SK-N-SH (cell line): ENCODE data around the gene TCF12. TPM values are rescaled to one million over a fixed set of nuclear protein-coding genes. Genes with fewer than 3 reads are reported as not detected.
A peak's percentile ranks its signal among the peaks of the same experiment; 100 is the strongest.

Source experiments
- CTCF ChIA-PET: fragments of 300-600, 350-600 bp; formaldehyde crosslinking; extraction: SDS; loops from one replicate; lab custom pipeline; 2021; lab: Yijun Ruan, JAX
- POLR2A ChIA-PET: fragments of 350-600 bp; sonication (Branson Sonifier 250); formaldehyde crosslinking; extraction: SDS; loops from one replicate; lab custom pipeline; 2020; ENCODE audit warnings: antibody characterized with exemption, inconsistent platforms; lab: Yijun Ruan, JAX
- DNase-seq: peaks from one replicate; pipeline ENCODE4 v3.0.0; 2012
- H2AFZ ChIP-seq: fragments of 200-600 bp; sonication (generic); 2 replicates; pipeline ENCODE4 v1.8.1; 2016; ENCODE audit warnings: antibody characterized with exemption, mild to moderate bottlenecking, low read depth
- H3F3A ChIP-seq: fragments of 200-600 bp; sonication (generic); replicated peaks from 2 replicates; pipeline ENCODE3; 2016; ENCODE audit warnings: antibody characterized with exemption, mild to moderate bottlenecking; ENCODE audit not compliant: insufficient read depth
- H3K27ac ChIP-seq, 2 experiments: fragments of 200-500 bp in 1 of 2; fragments of 200-600 bp in 1 of 2; sonication (Bioruptor generic) in 1 of 2; sonication (generic), shearing (Covaris generic) in 1 of 2; 2 replicates each; pipeline versions ENCODE4 v1.5.1 to v1.6.1; 2014 to 2016; ENCODE audit warnings: low read depth in 2 of 2, inconsistent platforms in 1 of 2, low read length in 1 of 2, mild to moderate bottlenecking in 1 of 2, mixed read lengths in 1 of 2
- H3K27me3 ChIP-seq: fragments of 200-600 bp; sonication (generic), shearing (Covaris generic); 2 replicates; pipeline ENCODE4 v1.6.1; 2016; ENCODE audit warnings: mixed run types; ENCODE audit not compliant: insufficient read depth
- H3K36me3 ChIP-seq, 2 experiments: fragments of 200-500 bp in 1 of 2; fragments of 200-600 bp in 1 of 2; sonication (Bioruptor generic) in 1 of 2; sonication (generic) in 1 of 2; replicated peaks in 1 of 2; 2 replicates each; pipeline versions ENCODE3 to v1.5.1; 2014 to 2016; ENCODE audit warnings: low read length in 1 of 2, mild to moderate bottlenecking in 1 of 2; ENCODE audit not compliant: insufficient read depth in 2 of 2, control insufficient read depth in 1 of 2
- H3K4me1 ChIP-seq, 2 experiments: fragments of 200-500 bp in 1 of 2; fragments of 200-600 bp in 1 of 2; sonication (Bioruptor generic) in 1 of 2; sonication (generic), shearing (Covaris generic) in 1 of 2; 2 replicates each; pipeline versions ENCODE4 v1.5.1 to v1.6.1; 2014 to 2016; ENCODE audit warnings: low read depth in 1 of 2, low read length in 1 of 2, mixed run types in 1 of 2; ENCODE audit not compliant: insufficient read depth in 2 of 2, control insufficient read depth in 1 of 2
- H3K4me2 ChIP-seq: fragments of 200-600 bp; sonication (generic), shearing (Covaris generic); 2 replicates; pipeline ENCODE4 v1.6.1; 2017; ENCODE audit warnings: mixed run types
- H3K4me3 ChIP-seq, 2 experiments: fragments of 200-500 bp in 1 of 2; fragments of 200-600 bp in 1 of 2; sonication (Bioruptor generic) in 1 of 2; sonication (generic), shearing (Covaris generic) in 1 of 2; 2 replicates each; pipeline versions ENCODE4 v1.5.1 to v1.8.1; 2014 to 2016; ENCODE audit warnings: low read depth in 2 of 2, inconsistent platforms in 1 of 2, low read length in 1 of 2, mild to moderate bottlenecking in 1 of 2, mixed read lengths in 1 of 2, moderate library complexity in 1 of 2
- H3K79me2 ChIP-seq: fragments of 200-600 bp; sonication (generic); 2 replicates; pipeline ENCODE4 v1.8.1; 2017; ENCODE audit warnings: mild to moderate bottlenecking; ENCODE audit not compliant: insufficient read depth
- H3K9ac ChIP-seq: fragments of 200-600 bp; sonication (generic); 2 replicates; pipeline ENCODE4 v1.6.1; 2017; ENCODE audit warnings: mixed run types
- H3K9me2 ChIP-seq: fragments of 200-600 bp; sonication (generic); 2 replicates; pipeline ENCODE4 v1.6.1; 2017; ENCODE audit warnings: mixed run types
- H3K9me3 ChIP-seq: fragments of 200-600 bp; sonication (generic); 2 replicates; pipeline ENCODE4 v1.6.1; 2017; ENCODE audit warnings: mixed run types, mild to moderate bottlenecking, moderate library complexity
- H4K20me1 ChIP-seq: fragments of 200-600 bp; sonication (generic); 2 replicates; pipeline ENCODE4 v1.6.1; 2017; ENCODE audit warnings: mild to moderate bottlenecking, mixed run types; ENCODE audit not compliant: insufficient read depth
- CHD2 ChIP-seq: fragments of 150-350 bp; IDR thresholded peaks from 2 replicates; pipeline ENCODE4 v1.6.1; 2018; ENCODE audit warnings: low read length; ENCODE audit not compliant: partially characterized antibody
- CTCF ChIP-seq: fragments of 200-600 bp; sonication (generic); IDR thresholded peaks from 2 replicates; pipeline ENCODE4 v1.6.1; 2017; ENCODE audit warnings: antibody characterized with exemption, mild to moderate bottlenecking, moderate library complexity
- ELF1 ChIP-seq: IDR thresholded peaks from 2 replicates; pipeline ENCODE4 v1.4.0; 2012
- EZH2phosphoT487 ChIP-seq: fragments of 200-600 bp; sonication (generic); IDR thresholded peaks from 2 replicates; pipeline ENCODE4 v1.6.1; 2017; ENCODE audit warnings: low read depth, mixed run types, mild to moderate bottlenecking, antibody characterized with exemption, moderate library complexity, borderline replicate concordance
- FOXJ3 ChIP-seq: sonication (generic); formaldehyde crosslinking; IDR thresholded peaks from 2 replicates; pipeline ENCODE4 v1.5.1; 2020; ENCODE audit warnings: mild to moderate bottlenecking, missing genetic modification reagents
- FOXM1 ChIP-seq: IDR thresholded peaks from 2 replicates; pipeline ENCODE4 v1.4.0; 2012; ENCODE audit warnings: low read depth, mild to moderate bottlenecking
- GABPA ChIP-seq: IDR thresholded peaks from 2 replicates; pipeline ENCODE4 v1.4.0; 2012; ENCODE audit warnings: low read depth, mild to moderate bottlenecking
- GATA2 ChIP-seq: sonication (generic); formaldehyde crosslinking; IDR thresholded peaks from 2 replicates; pipeline ENCODE4 v1.5.0; 2020; ENCODE audit warnings: mild to moderate bottlenecking, missing genetic modification reagents
- IRF3 ChIP-seq: fragments of 150-350 bp; IDR thresholded peaks from 2 replicates; pipeline ENCODE4 v1.6.1; 2016; ENCODE audit warnings: mild to moderate bottlenecking, low read depth, low read length
- JUND ChIP-seq: IDR thresholded peaks from 2 replicates; pipeline ENCODE4 v1.4.0; 2012
- MXI1 ChIP-seq: IDR thresholded peaks from 2 replicates; pipeline ENCODE4 v1.6.1; 2012; ENCODE audit warnings: mild to moderate bottlenecking, low read depth, low read length, improper control_type of control experiment
- NFIC ChIP-seq: IDR thresholded peaks from 2 replicates; pipeline ENCODE4 v1.4.0; 2012; ENCODE audit warnings: borderline replicate concordance
- NRF1 ChIP-seq: IDR thresholded peaks from 2 replicates; pipeline ENCODE4 v1.6.1; 2012; ENCODE audit warnings: low read depth, mild to moderate bottlenecking, low read length
- POLR2AphosphoS5 ChIP-seq: IDR thresholded peaks from 2 replicates; pipeline ENCODE4 v1.6.1; 2012; ENCODE audit warnings: low read depth, low read length
- RAD21 ChIP-seq: IDR thresholded peaks from 2 replicates; pipeline ENCODE4 v1.6.1; 2012; ENCODE audit warnings: mild to moderate bottlenecking, low read length
- RCOR1 ChIP-seq: fragments of 150-350 bp; IDR thresholded peaks from 2 replicates; pipeline ENCODE4 v1.6.1; 2017; ENCODE audit warnings: antibody characterized with exemption, low read length
- RFX5 ChIP-seq: IDR thresholded peaks from 2 replicates; pipeline ENCODE4 v1.6.1; 2012; ENCODE audit warnings: mild to moderate bottlenecking, improper control_type of control experiment, low read length
- RXRA ChIP-seq: IDR thresholded peaks from 2 replicates; pipeline ENCODE4 v1.4.0; 2012; ENCODE audit warnings: low read depth, mild to moderate bottlenecking, borderline replicate concordance
- SIN3A ChIP-seq: IDR thresholded peaks from 2 replicates; pipeline ENCODE4 v1.6.1; 2012; ENCODE audit warnings: low read depth, mild to moderate bottlenecking, low read length, moderate library complexity, borderline replicate concordance
- SMC3 ChIP-seq: IDR thresholded peaks from 2 replicates; pipeline ENCODE4 v1.6.1; 2012; ENCODE audit warnings: low read depth, low read length, improper control_type of control experiment
- TAF1 ChIP-seq: IDR thresholded peaks from 2 replicates; pipeline ENCODE4 v1.6.1; 2012; ENCODE audit warnings: low read depth, mild to moderate bottlenecking, low read length, moderate library complexity, borderline replicate concordance
- TCF12 ChIP-seq: IDR thresholded peaks from 2 replicates; pipeline ENCODE4 v1.4.0; 2012
- USF2 ChIP-seq: fragments of 150-350 bp; IDR thresholded peaks from 2 replicates; pipeline ENCODE4 v1.6.1; 2017; ENCODE audit warnings: antibody characterized with exemption, low read length, low read depth, borderline replicate concordance
- YY1 ChIP-seq: IDR thresholded peaks from 2 replicates; pipeline ENCODE4 v1.4.0; 2012; ENCODE audit warnings: low read depth, mild to moderate bottlenecking
- WGBS: methylation state at CpG from one replicate; pipeline ENCODE4 v1.1.6; 2017; ENCODE audit warnings: low lambda C conversion rate; 5-methylcytosine and 5-hydroxymethylcytosine counted together
- polyA plus RNA-seq, 3 experiments: library from polyadenylated mRNA; depleted of rRNA; stranded (reverse); fragments of >200 nt; gene quantifications; 2 replicates each; pipeline ENCODE4 v1.2.3, GENCODE V29; 2012

The TCF12 gene
- polyA plus RNA-seq, 1 of the 3 experiments (the other 2 are of a cell fraction), result 49.6 TPM

GRCh38 chr15:57227166-57227565 is 308.7 kb downstream of the TCF12 start:
- H3K4me3 ChIP-seq, result no peak overlapping the region
- no peak overlapping the region for H2AFZ ChIP-seq
- H3K27ac ChIP-seq, result peak overlapping the region; percentile 42 to 91; a peak in 3 of 4 replicates
- no peaks in the 10 kb centered on the region for H3K27me3 ChIP-seq
- H3K9me2 ChIP-seq, result no peaks in the 10 kb centered on the region
- TF ChIP-seq SIN3A (no peak), SMC3 (no peak), FOXM1 (no peak), TAF1 (no peak), USF2 (no peak), IRF3 (no peak), TCF12 (no peak), CTCF (no peak), FOXJ3 (CRISPR knock-in tag) (no peak), CHD2 (no peak), ELF1 (no peak), NFIC (no peak), GABPA (no peak)
- H3K9ac ChIP-seq, result no peak overlapping the region
- H3K79me2 ChIP-seq, result peaks cover 93% of the 10 kb centered on the region
- peaks cover 37 to 44% of the 10 kb centered on the region in 2 experiments; a peak in 3 of 4 replicates for H3K4me1 ChIP-seq
- peaks cover 21% of the 10 kb centered on the region for H3F3A ChIP-seq
- no peak for DNase-seq
- no peaks in the 10 kb centered on the region for H3K9me3 ChIP-seq
- ChIA-PET POLR2A (interaction anchor here (0.6 kb wide), 1 partner anchor 20 kb away, joined by 3 read pairs; no protein-coding TSS in a partner anchor), CTCF (interaction anchor here (1.0 to 2.0 kb wide), 3 partner anchors 8 to 89 kb away, joined by 3 to 7 read pairs (median 3); no protein-coding TSS in a partner anchor)
- peaks cover 55% of the 10 kb centered on the region for H4K20me1 ChIP-seq
- 79% methylated on average over 3 of the region's 3 CpGs for WGBS
- H3K4me2 ChIP-seq, result peak overlapping the region; percentile 42; the same call in 1 of the 2 replicates
- peaks cover 7 to 17% of the 10 kb centered on the region in 2 experiments for H3K36me3 ChIP-seq

GRCh38 chr15:57227899-57228298 is 309.5 kb downstream of the TCF12 start:
- peak; percentile 33 for DNase-seq
- TF ChIP-seq ELF1 (no peak), SMC3 (no peak), MXI1 (no peak), FOXJ3 (CRISPR knock-in tag) (peak; percentile 50; the same call in 1 of the 2 replicates), POLR2AphosphoS5 (peak; percentile 92), TCF12 (peak; percentile 100), JUND (peak; percentile 73), RFX5 (no peak), CHD2 (peak; percentile 56), USF2 (no peak), NRF1 (no peak), GATA2 (peak; percentile 85), NFIC (peak; percentile 88), EZH2phosphoT487 (no peak), RAD21 (no peak), RXRA (peak; percentile 55; the same call in 1 of the 2 replicates), YY1 (no peak), RCOR1 (peak; percentile 86), GABPA (peak; percentile 33; the same call in 1 of the 2 replicates)

More at GRCh38 chr15:57227899-57228298, 309.5 kb downstream of the TCF12 start:
- H3K4me3 ChIP-seq, result no peak overlapping the region
- peaks cover 90% of the 10 kb centered on the region for H3K79me2 ChIP-seq
- peaks cover 37 to 42% of the 10 kb centered on the region in 2 experiments; a peak in 3 of 4 replicates for H3K4me1 ChIP-seq
- H3F3A ChIP-seq, result peaks cover 21% of the 10 kb centered on the region
- CTCF ChIA-PET, result interaction anchor here (1.0 to 2.0 kb wide), 2 partner anchors 9 to 78 kb away, joined by 3 to 7 read pairs; no protein-coding TSS in a partner anchor
- H3K4me2 ChIP-seq, result peak overlapping the region; percentile 42; the same call in 1 of the 2 replicates
- H3K9me3 ChIP-seq, result no peaks in the 10 kb centered on the region
- peaks cover 55% of the 10 kb centered on the region for H4K20me1 ChIP-seq
- no peak overlapping the region for H2AFZ ChIP-seq
- no peaks in the 10 kb centered on the region for H3K9me2 ChIP-seq
- 11% methylated on average over 2 of the region's 2 CpGs for WGBS
- H3K36me3 ChIP-seq, result peaks cover 12 to 22% of the 10 kb centered on the region in 2 experiments
- POLR2A ChIA-PET, result no interaction called here
- 0 out of 2 replicates have a peak overlapping the region, but pooled peaks have one; percentile 11 for H3K9ac ChIP-seq
- H3K27ac ChIP-seq, result peak overlapping the region; percentile 42 to 91; a peak in 3 of 4 replicates
- no peaks in the 10 kb centered on the region for H3K27me3 ChIP-seq
